SH-SY5Y (cell line): Measurements from ENCODE around the gene SLC16A13.

Experiments
- GATA2 ChIP-seq: IDR thresholded peaks from 2 replicates; pipeline ENCODE4 v1.6.1; 2011; ENCODE audit warnings: mild to moderate bottlenecking, low read depth, low read length
- GATA3 ChIP-seq: IDR thresholded peaks from 2 replicates; pipeline ENCODE4 v1.6.1; 2011; ENCODE audit warnings: low read depth, mild to moderate bottlenecking, low read length, moderate library complexity

DNA sequence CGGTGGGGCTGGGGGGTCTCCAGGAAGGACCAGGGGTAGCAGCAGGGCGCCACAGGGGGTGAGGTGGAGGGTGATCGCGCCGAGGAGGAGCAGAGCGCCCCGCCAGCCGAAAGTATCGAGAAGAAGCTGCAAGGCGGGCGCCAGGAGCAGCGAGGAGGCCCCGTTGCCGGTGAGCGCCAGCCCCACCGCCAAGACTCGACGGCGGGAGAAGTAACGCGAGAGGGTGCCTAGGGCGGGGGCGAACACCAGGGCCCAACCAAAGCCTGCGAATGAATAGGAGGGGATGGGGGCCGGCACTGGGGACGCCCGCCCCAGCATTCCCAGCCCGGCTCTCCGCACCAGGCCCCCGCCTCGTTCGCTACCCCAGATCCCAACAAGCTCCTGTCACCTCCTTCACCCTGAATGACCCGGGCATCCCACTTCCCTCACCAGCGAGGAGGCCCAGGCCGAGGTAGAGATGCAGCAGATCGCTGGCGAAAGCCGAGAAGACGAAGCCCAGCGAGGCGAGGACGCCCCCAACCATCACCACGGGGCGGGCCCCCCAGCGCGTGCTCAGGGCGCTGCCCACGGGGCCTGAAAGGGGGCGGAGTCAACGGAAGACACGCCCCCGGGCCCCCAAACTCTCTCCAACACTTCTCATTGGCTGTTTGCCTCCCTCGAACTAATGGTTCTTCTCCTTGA lies 6.8 kb downstream of the SLC16A13 start:
- TF ChIP-seq GATA2 = no peak
- no peak for TF ChIP-seq GATA3
